GM19035 (cell line): Measurements from ENCODE around the gene GRK4.
"Not testable (repeated sequence)": the region's sequence is repeated elsewhere in the genome, so short reads cannot be mapped to it uniquely, and the experiment has no call there.

Experiments
- ATAC-seq: cut with Tn5 transposase; IDR thresholded peaks from one replicate; pipeline ENCODE4 v1.9.1; 2021; ENCODE audit not compliant: unreplicated experiment

GRK4 gene

DNA sequence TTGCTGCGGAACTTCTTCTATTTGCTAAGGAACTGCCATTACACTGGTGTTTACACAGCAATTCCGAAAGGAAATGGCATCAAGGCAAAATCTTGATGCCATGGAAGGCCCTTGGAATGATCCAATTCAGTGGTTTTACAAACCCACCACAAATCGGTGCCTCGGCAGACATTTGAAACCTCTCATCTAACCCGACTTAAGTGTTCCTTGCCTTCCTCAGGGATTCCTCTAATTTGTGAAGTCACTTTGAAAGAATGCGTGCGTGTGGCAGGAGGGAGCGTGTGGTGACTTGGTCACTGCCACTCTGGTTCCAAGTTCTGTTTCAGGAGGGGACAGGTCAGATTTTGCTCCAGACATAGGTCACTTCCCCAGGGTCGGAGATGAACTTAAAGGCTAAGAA, 4.9 kb upstream of the GRK4 start:
- no peak for ATAC-seq

DNA sequence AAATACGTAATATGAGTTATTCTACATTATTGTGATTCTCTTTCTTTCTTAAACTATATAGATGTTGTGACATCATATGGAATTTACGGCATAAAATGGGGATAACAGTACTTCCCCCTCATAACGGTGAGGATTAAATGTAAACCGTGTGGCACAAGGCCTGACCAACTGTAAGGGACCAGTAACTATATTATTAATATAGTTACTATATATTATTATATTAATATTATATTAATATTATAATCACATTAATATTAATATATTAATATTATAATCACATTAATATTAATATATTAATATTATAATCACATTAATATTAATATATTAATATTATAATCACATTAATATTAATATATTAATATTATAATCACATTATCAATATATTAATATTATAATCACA, 2.9 kb upstream of the GRK4 start:
- ATAC-seq: not testable (repeated sequence)

DNA sequence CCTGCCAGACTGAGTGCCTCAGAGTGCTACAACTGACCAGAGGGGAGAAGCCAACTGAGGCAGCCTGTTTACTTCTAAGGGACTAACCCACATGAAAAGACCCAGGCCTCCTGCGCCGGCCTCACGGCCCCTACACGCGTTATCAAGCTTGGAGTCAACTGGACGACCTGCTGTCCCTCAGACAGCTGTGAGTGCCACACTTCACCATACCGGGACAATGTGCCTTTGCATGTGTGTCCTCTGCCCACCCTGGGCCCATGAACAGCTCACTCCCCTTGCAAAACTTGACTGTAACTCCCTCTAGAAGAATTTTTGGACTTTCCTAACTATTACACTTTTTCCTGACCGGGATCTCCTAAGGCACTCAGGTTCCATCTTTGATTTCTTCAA, 2.0 kb upstream of the GRK4 start:
- no peak for ATAC-seq

DNA sequence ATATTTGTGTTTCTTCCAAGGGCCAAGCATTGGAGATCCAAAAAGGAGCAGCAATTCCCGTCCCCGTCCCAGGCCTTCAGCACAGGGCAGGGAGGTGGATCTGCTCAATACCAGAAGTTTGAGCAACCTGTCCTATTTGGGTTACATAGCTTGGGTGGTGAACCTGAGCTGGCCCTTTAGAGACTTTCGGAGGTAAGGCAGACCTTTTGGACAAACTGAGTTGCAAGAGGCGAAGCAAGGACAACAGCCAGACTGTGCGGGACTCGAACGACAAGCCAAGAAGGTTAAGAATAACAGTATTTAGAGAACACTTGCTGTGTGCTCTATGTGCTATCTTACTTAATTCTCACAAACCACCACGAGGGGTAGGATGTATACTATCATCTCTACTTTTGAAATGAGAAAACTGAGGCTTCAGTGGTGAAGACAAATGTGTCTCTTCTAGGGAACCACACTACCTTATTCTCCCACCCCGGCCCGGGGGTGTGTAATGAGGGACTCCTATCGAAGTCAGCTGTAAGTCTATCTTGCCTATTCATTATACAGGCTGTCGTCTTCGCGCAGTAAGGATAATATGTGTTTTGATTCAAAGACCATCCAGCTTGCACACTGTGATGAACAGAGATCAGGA, 1.4 kb upstream of the GRK4 start:
- ATAC-seq: no peak

DNA sequence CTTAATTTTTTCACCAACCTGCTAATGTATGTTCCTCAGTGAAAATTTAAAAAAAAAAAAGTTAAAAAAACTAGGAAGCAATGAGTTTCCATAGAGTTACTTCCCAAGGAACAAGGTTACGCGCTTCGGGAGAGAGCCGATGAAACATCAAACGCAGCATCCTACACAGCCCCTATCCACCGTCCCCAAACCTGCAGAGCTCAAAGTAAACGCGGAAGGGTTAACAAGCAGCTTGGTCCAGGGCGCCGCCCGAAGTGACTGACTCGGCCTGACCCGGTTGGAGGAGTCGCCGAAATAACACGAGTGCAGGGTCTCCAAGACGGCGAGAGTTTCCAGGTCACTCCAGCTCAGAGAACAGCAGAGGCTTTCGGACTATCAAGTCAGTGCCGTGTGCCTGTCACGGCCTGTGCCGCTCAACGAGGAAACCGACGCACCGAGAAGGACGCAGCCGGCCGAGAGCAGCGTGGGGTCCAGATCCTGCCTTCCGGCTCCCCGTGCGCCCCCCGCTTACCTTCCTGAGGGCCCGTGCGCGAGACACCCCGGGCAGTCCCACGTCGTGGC, 677 bp upstream of the GRK4 start:
- ATAC-seq: peak; percentile 33

DNA sequence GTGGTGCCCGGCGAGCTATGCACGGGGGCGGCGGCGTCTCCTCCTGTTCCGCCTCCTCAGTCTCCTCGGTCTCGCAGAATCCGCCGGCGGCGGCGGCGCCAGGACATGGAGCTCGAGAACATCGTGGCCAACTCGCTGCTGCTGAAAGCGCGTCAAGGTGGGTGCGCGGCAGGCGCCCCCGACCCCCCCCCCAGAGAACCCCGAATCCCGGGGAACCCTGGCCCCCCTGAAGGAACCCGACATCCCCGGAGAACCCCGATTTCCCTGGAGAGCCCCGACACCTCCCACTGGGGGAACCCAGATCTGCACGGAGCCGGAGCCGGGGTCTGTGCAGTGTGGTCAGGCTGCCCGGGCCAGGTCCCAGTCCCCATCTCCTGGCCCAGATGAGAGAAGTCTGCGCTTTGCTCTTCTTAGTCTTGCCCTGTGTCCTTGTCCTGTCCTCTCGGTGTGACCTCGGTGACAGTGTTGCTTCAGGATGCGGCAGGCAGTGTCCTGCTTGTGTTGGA, 648 bp downstream of the GRK4 start:
- ATAC-seq: peak; percentile 35

DNA sequence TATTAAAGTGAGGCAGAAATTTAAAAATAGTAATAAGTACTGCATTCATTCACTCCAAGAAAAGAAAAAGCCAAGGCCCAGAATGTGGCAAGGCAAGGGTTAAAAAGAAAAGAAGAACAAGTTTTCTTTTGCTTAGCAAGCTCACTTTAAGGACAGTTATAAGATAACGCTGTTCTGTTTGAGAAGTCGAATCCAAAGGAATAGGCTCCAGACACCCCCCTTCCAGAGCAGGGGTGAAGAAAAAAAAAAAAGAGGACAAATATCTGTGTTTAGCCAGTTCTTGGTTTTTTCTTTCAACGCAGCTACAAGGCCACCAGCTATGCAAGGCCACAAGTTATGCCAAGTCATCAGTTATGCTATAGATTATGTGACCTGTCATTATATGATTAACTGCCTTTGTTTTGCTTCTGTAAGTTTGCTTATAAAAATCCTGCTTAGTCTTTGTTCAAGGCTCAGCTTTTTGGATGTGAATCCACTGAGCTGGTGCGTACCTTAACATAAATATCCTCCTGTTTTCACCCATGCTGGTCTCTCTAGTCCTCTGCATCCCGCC, 1.4 kb downstream of the GRK4 start:
- no peak for ATAC-seq

DNA sequence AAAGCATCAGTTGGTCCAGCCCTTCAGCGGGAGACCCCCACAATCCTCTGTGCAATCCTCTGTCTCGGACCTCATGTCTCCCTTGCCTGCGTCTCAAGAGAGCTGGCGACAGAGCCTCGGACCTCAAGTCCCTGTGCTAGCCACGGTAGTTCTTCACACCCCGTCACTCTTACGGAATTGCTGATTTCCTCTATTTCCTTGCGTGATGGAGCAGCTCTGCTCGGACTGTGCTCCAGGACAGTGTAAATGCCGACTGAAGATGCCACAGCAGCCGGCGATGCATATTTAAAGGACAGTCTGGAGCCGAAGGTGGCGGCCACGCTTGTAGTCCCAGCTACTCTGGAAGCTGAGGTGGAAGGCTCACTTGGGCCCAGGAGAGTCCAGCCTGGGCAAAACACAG, 1.9 kb downstream of the GRK4 start:
- no peak for ATAC-seq

DNA sequence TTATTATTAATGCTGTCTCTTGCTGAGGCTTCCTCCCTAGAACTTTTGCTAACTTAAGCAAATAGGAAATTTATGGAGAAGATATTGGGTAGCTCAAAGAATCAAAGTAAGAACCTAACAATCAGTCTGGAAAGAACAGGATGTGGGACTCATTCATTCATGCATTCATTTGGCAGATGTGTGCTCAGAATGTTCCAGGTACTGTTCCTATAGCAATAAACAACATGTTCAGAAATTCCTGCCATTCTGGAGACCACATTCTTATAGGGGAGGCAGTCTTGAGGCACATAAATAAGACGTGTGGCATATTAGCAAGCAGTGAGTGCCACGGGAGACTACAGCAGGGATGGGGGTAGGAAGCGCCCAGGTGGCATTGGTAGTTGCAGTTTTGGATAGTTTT, 5.0 kb downstream of the GRK4 start:
- ATAC-seq: no peak

DNA sequence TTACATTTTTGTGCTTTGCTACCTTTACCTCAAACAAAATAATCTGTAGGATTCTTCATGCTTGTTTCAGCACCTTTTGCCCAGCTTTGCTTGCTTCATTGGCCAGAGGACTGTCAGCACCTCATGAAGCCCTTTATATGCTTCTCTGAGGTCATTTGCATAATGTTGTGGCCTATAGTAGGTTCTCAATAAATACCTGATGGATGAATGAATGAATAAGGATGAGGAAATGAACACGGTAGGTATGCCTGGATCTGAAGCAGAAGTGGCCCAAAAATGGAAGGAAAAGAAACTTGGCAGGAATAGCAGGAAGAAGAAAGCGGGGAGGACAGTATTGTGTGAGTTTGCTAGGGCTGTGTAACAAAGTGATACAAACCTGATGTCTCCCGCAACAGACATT, 7.9 kb downstream of the GRK4 start:
- ATAC-seq: no peak

DNA sequence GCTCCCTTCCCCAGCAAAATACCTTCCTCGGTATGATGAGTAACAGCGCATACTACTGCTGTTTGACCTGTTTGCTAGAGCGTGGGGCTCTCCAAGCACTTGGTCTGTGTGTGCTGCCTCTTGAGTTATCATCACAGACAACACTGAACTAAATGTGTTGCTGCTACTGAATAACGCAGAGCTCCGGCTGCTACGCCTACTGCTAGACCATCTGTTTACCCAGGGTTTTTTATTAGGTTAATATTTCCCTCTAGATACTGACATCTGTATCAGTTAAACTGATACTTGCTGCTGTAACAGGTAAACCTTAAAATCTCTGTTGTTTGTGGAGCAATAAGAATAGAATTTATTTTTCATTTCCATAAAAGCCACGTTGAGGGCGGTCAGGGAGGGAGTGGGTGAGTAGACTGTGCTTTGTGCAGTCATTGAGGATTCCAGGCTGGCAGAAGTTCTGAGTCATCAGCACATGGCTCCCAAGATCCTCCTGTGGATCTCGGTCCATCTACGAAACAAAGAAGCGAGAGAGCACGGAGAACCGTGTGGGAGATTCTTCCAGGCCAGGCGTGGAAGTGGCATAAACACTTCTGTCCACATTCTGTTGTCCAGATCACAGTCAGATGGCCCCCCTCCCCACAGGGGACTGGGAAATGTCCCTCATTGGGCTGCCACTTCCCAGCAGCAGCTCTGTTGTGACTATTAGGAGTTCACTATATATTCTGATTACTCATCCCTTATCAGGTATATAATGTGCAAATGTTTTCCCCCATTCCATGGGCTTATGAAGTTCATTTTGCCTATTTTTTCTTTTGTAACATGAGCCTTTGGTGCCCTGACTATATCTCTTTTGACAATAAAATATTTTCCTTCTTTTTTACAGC, 14.1 kb downstream of the GRK4 start:
- ATAC-seq: no peak

DNA sequence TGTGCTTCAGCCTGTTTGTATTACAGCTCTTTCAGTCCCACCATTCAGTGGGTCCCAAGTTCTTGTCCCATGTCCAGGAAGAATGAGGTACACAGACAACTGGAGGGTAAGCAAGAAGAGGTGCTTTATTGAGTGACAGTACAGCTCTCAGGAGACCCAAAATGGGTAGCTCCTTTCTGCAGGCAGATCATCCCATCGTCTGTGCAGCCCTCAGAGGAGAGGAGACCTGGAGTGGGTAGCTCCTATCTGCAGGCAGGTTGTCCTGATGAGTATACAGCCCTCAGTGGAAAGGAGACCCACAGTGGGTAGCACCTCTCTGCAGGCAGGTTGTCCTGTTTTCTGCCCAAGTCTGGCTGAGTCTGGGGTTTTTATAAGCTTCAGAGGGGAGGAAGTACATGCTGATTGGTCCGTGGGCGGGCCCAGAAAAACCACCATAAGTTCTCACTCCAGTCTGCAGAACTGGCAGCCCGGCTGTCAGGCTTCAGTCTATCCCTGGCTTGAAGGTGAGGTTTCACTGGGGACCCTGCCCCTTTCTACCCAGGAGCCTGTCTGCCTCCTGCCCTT, 18.0 kb downstream of the GRK4 start:
- ATAC-seq: no peak

DNA sequence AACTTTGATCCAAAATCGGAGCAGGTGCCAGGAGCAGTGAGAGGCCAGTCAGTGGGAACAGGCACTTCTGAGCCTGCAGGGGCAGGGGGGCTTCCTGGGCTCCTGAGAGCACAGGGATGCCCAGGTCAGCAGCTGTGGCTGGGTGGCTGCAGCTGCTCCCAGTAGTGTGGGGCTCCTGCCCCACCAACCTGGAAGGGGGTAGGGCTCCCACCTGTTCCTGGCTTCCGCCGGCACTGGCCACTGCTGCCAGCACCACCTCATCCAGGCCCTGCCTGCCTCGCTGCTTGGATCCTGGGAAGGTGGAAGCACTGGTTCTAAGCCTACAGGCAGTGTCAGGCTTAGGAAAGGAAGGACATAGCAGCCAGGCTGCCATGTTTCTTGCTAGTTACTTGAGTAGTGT, 18.6 kb downstream of the GRK4 start:
- no peak for ATAC-seq

DNA sequence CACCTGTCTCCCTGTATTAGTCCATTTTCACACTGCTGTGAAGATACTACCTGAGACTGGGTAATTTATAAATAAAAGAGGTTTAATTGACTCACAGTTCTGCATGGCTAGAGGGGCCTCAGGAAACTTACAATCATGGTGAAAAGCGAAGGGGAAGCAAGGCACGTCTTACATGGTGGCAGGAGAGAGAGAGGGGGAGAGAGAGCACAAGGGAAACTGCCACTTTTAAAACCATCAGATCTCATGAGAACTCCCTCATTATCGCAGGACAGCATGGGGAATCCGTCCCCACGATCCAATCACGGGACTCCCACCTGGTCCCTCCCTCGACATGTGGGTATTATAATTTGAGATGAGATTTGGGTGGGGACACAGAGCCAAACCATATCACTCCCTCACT, 20.3 kb downstream of the GRK4 start:
- not testable (repeated sequence) for ATAC-seq

DNA sequence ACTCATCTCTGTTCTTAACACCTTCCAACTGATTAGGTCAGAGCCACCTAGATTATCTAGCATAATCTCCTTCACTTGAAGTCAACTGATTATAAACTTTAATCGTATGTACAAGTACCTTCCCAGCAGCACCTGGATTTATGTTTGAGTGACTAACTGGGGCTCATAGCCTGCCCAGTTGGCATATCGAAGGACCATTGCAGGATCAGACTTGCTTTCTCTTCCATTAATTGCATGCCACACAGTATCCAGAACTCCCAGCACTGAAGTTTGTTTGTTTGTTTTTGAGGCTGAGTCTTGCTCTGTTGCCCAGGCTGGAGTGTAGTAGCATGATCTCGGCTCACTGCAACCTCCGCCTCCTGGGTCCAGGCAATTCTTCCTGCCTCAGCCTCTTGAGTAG, 27.9 kb downstream of the GRK4 start:
- ATAC-seq: no peak

DNA sequence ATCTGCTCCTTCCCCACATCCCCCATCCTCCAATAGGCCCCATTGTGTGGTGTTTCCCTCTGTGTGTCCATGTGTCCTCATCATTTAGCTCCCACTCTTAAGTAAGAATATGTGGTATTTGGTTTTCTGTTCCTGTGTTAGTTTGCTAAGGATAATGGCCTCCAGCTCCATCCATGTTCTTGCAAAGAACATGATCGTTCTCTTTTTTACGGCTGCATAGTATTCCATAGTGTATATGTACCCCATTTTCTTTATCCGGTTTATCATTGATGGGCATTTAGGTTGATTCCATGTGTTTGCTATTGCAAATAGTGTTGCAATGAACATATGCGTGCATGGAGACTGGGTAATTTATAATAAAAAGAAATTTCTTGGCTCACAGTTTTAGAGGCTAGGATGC, 31.5 kb downstream of the GRK4 start:
- no peak for ATAC-seq

DNA sequence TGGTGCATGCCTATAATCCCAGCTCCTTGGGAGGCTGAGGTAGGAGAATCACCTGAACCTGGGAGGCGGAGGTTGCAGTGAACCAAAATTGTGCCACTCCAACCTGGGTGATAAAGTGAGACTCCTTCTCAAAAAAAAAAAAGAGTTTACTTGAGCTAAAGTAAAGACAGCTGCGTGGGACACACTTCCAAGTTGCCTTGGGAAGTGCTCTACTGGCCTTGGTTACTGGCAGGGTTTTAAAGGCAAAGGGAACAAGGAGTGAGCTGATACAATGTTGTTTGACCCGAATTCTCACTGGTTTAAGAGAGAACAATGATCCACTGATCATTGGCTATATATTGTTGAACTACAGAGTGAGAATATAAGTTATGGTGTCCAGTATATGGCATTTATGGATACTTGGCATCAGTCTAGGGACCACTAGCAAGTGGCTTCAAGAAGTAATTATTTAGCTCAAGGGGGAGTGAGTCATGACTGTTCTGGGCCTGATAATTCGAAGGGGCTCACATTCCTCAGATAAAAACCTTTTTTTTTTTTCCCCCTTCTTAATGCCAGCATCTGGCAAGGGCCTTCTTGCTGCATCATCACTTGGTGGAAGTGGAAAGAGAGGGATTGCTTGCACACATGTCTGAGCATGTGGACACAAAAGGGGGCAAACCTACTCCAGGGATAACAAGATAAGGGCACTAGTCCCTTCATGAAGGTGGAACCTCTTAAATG, 32.3 kb downstream of the GRK4 start:
- no peak for ATAC-seq

DNA sequence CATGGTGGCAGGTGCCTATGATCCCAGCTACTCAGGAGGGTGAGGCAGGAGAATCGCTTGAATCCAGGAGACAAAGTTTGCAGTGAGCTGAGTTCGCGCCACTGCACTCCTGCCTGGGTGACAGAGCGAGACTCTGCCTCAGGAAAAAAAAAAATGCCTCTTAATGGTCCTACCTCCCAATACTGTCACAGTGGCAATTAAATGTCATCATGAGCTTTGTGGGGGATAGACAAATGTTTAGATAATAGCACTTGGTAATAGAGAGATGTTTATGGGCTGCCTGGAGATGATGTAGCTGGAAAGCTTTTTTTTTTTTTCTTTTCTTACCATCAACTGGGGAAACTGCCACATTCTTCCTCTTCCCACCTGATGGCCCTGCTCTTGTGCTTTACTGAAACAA, 33.0 kb downstream of the GRK4 start:
- no peak for ATAC-seq

DNA sequence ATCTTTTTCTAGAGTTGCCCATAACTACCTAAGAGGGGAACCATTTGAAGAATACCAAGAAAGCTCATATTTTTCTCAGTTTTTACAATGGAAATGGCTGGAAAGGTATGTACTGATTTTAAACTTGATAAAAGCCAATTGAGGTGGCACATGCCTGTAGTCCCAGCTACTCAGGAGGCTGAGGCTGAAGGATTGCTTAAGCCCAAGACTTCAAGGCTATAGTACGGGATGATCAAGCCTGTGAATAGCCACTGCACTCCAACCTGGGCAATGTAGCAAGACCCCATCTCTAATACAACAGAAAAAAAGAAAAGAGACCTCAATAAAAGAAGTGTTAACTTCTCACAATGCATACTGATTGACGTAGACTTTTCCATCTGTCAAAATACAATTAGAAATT, 44.4 kb downstream of the GRK4 start:
- ATAC-seq: no peak

DNA sequence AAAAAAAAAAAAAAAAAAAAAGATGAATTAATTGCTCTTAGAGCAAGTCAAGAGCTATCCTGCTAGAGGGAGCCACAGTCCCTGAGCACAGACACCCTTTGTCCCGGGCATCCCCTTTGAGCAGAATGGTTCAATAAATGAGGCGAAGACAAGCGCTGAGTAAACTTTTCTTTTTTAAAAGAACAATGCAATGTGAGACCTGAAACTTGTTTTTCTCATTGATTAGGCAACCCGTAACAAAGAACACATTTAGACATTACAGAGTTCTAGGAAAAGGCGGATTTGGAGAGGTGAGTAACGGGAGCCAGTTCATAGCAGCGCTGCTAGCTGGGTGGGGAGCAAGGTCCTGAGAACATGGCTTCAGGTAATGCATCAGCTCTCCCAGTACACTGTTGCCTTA, 46.1 kb downstream of the GRK4 start:
- no peak for ATAC-seq

DNA sequence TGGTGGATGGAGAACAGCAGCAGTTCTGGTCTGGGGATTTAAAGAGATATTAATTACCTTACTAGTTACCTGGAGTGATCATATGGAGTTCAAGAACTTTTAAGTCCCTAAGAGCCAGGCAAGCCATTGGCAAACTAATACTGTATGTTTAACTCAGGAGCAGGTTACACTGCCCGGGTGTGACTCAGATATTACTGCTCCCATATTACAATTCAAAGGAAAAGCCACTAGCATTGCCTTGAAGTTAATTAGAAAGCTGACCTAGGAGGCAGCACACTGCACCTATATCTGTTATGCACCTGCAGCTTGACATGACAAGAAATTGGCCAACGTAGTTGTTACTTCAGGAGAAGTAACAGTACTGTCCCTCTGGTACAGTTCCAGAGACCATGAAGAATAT, 47.2 kb downstream of the GRK4 start:
- no peak for ATAC-seq
